HG02943 (cell line): ENCODE data around the gene AGBL4.

Experiments
- ATAC-seq: cut with Tn5 transposase; IDR thresholded peaks from one replicate; pipeline ENCODE4 v1.9.1; 2021; ENCODE audit warnings: mild to moderate bottlenecking, low read depth, moderate library complexity; ENCODE audit not compliant: unreplicated experiment

The AGBL4 gene

DNA sequence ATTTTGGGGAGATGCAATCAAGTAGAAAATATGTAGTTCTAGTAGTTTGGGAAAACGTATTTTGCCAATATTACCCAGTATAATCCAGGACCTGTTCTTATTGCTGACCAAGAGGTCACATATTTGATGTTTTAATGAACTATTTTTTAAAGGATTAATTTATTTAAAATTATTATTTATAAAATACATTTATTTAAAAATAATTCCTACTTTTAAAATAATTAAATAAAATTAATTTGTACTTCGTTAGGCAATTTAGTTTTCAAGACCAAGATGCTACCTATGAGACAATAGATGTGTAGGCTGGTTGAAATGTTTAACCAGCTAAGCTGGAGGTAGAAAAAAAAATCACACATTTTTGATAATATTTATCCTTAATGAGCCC is 1106.7 kb downstream of the AGBL4 start:
- no peak for ATAC-seq

DNA sequence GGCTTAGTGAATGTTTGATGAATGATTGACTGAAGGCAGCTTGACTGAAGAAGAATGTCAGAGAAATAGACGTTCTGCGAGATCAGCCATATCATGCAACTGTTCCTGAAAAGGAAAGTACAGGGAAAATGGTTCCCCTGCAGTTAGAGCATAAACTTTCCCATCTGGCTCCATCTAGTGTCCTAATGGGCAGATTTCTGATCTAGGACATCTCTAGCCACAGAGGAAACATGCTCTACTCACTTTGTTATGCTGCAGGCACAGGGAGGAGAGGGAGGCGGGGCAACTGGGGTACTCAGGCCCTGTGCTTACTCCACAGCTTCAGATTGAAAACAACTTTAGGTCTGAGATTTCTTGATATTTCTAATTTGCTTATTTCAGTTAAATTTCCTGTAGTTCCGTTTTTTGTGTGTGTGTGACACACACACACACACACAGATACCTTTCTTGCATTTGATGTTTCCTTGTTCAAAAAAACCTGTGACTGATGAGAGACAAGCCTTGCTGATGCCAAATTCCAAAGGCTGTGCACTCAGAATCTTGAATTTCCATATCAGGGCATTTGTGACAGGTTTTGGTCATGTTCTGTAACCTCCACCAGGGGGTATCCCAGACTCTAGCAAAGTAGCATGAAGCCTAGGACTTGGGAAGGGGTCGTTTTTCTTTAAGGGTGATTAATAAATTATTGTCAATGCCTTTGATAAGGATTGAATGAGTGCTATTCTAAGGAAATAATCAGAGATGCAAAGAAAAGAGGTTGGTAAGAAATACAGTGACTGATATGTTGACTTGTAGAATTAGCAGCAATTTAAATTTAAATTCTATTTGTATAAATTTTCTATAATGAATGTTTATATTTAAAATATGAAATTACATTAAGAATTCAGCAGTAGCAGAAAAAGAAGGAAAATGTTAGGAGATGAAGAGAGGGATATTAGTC is 1107.4 kb downstream of the AGBL4 start:
- ATAC-seq: no peak

DNA sequence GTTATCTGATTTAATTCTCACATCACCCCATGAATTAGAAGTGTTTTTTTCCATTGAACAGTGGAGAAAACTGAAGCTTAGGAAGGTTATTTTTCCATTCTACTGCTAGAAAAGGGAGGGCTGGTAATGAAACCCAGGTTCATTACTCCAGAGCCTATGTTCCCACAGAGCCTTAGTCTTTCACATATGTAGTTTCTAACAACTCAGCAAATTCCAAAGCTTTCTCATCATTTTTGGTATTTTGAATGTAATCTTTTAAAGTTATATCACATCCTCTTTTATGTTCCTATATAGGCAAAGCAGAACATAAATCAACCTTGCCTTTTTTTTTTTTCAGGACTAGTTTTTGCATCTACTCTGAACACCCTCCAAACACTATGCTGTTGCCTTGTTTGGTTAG is 1115.1 kb downstream of the AGBL4 start:
- ATAC-seq: no peak

DNA sequence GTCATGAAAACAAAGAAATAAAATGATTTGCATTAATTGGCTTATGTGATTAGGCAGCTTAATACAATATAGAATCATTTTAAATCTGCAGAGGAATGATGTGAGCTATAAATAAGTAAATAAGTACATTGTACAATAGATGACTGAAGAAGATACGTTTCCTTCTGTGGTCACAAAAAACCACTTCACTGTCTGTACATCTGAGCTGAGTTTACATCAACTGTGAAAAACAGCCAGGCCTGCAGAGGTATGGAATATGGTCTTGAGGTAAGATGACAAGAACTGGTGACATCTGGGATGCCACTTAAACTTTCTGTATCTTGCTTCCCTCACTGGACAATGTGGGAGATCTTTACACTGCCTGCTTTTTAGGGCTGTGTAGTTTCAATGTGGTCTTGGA is 1117.0 kb downstream of the AGBL4 start:
- ATAC-seq: no peak

DNA sequence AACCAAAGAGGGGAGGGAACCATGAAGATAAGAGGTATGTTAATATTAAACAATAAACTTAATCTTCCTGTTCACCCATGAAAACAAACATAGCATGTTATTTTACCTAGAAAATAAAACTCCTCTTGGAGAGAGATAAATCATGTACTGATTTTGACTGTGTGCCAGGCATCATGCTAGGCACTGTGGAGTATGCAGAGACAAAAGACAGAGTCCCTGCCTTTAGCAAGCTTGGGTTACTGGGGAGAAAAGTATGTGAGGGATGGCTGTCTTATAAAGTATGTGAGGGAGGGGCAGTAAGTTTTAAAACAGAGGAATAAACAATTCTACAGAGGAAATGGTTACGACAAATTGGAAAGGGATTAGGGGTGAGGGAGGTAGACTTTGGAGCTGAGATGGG is 1117.6 kb downstream of the AGBL4 start:
- no peak for ATAC-seq

DNA sequence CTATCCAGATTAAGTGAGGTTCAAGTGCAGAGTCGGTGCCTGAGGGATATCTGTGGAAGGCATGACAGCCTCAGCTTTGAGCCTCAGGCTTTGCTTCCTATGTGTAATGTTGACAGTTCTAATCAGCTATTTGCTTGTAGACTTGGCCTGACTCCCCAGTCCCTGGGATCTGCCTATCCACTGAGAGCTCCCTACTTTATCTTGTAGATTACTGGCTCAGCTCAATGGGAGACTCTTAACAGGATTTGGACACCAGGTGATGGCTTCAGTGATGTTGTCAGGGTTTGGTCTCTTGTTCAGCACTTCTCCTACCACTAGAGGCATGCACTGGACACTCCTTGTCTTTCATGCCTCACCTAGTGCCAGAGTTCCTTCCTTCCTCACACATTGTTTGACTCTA is 1120.5 kb downstream of the AGBL4 start:
- ATAC-seq: no peak

DNA sequence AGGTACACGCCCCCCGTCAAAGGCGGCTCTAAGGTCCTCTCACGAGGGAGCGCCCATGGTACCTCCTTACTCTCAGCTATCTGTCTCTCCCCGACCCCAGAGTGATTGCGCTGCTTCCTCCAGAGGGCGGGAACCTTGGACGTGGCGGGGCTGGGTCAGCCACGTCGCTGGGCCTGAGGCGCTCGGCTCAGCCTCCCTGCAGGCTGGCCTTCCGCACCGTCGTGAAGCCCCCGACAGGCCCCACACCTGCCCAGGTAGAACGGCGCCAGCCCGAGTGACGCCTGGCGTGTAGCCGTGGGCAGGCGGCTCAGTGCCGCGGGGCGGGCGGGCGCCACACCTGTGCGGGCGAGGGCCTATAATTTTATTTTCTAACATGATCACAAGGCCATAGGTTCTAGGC is 1124.9 kb downstream of the AGBL4 start:
- no peak for ATAC-seq

DNA sequence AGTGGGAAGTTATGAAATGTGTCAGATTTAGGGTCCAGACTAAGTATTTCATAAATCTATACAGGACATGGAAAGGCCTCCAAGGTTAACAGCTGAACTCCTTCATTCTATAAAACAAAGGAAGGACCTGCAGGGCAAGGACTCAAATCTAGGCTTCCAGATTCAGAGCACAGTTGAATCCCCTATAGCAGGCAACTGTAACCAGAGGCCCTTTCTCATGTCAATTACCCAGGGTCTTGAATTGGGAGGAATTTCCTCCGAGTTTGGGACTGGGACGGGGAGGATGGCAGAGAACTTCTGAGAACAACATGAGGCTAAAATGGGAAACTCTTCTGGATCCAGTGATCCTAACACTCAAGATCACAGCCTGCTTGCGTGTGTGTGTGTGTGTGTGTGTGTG is 1134.1 kb downstream of the AGBL4 start:
- ATAC-seq: no peak

DNA sequence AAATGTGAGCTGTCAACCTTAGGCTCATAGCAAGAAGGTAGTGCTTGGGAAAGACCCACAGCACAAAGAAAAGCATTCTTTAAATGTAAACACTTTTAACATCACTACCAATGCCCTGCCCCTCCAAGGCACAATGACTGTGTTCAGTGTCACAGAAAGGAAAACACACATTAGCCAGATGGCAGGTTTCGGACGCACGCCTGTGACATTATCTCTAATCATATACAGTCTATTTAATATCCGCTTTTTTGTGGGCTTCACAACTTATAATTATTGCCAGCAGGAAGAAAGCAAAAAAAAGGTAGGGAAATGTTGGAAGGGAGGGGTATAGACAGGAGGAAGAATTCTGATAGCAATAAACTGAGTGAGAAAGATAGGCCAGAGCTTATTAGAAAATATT is 1134.7 kb downstream of the AGBL4 start:
- ATAC-seq: no peak

DNA sequence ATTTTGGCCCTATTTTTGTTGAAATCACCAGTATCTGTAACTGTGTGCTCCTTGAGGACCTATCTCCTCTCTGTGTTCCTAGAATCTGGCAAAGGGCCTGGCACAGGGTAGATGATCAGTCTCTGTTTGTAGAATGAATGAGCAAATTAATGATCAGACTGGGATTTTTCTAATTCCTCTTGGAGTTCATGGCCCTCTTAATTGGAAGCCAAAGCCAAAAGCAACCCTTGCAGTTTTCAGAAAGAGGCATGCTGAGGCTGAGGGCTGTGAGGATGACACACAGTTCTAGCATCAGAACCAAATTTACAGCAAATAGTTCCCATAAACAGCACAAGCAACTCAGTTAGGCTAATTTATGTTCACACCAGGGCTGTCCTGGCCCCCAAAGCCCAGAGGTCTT is 1136.0 kb downstream of the AGBL4 start:
- ATAC-seq: no peak

DNA sequence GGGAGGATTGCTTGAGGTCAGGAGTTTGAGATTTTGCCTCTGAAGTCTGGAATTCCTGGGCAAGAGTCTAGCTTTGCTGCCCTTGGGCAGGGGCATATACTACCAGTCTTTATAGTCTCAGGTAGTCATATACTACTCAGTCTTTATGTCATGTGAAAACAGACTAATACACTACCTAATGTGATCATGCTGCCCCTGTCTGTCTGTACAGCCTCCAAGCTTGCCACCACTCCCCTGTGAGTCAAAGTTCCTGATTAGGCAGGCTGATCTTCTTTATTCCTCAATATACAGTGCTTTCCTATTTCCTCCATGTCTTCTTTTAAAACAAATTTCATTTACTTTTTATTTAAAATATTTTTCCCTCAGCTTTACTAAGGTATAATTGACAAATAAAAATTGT is 1141.7 kb downstream of the AGBL4 start:
- no peak for ATAC-seq

DNA sequence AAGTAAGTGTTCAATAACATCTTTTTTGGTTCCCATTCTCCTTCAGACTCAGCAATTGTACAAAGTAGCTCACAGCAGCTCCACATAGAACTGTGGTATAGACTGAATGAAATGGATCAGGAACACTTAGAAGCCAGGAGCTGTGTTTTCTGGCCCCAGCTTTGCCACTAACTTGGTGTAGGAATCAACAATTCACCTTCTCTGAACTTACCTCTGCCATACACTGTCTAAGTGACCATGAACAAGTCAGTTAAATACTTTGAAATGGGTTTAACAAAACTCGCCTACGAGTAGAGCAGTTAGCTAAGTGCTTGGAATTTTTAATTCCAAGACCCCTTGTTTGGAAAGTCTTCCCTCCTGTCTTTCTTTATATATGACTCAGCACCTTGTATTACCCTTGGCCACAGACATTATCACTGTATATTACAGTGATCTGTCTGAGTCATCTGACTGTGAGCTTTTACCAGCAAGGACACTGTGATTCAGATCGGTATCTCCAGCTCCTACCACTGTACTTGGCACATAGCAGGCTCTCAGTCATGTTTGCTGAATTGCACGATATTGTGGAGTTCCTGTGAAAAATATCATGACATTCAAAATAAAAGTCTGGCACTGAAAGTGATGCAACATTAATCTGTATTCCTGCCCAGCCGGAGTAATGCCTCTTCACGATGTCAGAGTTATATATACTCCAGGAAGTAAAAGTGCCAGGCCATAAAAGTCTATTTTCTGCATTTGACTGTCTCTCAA is 1145.4 kb downstream of the AGBL4 start:
- ATAC-seq: no peak

DNA sequence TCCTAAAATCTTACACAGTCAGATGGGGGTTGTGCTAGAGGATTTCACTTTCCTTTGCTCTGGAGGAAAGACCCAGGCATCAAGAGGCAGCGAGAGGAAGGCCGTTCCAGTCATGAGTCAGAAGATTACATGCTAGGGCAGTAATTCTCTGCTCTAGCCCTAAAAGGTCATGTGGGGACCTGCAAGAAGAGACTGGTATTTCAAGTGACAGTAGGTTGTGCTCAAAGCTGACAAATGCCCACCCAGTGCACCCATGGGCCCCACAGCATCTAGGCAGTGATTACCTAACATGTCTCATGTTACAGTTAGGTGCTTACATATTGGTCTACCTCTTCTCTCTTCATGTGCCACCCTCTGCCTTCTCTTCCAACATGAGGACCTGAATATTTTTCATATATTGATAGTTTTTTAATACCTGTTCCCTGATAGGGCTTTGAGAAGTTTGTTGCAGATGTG is 1147.4 kb downstream of the AGBL4 start:
- no peak for ATAC-seq

DNA sequence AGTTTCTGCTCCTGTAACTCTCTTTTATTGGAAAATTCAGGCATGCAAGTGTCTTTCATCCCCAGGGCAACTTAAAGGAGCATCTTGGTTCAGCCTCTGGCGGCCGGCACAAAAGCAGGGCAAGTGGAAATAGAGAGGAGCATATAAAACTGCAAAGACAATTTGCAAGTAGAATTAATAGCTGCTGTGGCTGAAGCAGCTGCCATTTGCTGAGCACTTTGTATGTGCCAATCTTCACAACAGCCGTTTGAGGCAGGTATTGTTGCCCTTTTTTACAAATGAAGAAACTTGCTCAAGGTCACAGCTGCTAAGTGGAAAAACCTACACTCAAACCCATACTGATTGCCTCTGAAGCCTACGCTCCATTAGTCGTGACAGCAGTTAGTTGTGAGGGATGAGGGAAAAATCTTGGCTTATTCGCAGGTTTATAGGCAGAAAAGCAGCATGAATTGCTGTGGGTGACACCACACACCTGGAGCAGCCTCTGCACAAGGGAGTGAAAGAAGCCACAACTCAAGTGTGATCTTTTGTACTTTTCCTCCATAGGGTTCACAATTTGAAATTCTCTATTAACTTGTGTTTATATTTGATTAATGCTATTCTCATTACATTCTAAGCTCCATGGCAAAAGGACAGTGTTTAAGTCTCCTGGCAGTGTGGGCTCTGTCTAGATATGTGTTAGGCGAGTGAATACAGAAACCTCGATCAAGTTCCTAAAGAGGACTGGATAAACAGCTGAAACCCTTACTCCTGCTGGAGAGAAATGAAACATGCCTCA is 1148.0 kb downstream of the AGBL4 start:
- no peak for ATAC-seq

DNA sequence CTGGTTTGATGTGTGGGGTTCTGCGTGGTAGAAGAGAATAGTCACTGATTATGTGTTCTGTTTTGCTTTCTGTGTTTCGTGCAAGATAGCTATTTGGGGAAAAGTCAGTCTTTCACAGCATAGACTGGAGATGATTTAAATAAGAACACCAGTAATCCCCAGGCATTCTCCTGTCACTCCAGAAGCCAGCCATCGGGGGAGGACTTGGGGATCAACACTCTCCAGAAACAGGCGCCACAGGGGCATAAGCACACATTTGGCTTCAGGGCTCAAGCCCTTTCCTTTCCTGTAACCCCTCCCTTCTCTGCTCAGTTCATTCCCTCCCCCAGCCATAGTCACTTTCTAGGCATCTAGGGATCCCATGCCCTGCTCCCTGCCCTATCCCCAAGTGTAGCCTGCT is 1149.8 kb downstream of the AGBL4 start:
- no peak for ATAC-seq

DNA sequence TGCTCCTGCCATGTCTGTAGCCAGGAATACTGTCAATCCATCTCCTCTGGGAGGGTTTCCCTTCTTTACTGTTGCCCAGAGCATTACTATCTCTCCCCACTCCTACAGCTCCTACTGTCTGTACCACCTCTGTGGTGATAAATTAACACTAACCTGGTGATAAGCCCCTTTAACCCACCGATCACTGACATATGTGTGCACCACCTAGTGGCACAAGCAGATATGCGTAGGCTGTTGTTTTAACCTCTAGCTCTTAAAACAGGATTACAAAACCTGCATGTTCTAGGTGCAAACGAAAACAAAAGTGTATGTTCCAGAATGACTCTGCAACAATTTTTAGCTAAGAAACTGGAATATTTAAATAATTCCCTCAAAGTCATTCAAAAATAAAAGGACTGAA is 1153.2 kb downstream of the AGBL4 start:
- no peak for ATAC-seq

DNA sequence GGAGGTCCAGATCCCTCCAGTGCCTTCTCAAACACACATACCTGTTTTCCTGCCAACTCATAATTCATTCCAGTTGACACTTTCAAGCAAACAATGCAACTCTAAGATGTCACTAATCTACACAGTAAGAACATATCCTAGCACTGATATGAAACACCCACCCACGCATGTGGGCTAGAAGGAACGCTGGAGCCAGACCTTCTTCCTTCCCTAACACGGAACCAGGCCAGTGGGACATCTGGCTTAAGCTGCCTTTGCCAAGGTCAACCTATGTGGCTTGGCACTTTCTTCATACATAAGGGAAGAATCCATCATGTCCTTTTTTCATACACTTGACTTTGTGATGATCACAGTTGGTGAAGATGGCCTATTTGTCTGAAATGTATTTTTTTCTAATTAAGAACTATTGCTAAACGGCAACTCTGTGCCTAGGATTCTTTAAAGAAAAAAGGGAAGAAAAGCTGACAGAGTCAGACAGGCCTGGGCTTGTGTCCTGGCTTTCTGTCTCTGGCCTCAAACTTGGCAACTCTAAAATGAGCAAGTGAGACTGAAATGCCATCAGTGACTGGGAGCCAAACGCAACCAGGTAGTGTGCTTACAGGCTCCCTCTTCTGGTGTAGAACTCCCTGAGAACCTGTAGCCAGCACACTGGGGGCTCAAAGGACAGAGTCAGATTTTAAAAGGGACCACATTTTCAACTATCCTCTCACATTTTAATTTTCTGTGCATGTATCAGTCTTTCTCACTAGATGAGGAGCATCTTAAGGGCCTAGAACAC is 1154.4 kb downstream of the AGBL4 start:
- ATAC-seq: no peak

DNA sequence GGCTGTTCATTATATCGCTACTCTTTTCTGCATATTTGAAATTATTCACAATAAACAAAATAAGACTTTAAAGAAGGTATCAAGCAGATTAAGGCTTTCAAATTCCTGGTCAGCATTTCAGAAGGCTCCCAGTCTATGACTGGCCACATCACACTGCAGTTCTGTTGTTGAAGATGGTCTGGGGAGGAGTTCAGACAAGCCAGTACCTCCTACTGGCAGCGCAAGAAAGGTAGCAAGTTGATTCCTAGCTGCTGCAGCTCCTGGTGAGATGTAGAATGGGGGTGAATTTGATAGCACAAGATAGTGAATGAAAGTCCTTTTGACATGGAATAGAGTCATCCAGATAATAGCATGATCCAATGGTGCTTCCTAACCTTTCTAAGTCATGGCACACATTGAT is 1158.8 kb downstream of the AGBL4 start:
- ATAC-seq: no peak

DNA sequence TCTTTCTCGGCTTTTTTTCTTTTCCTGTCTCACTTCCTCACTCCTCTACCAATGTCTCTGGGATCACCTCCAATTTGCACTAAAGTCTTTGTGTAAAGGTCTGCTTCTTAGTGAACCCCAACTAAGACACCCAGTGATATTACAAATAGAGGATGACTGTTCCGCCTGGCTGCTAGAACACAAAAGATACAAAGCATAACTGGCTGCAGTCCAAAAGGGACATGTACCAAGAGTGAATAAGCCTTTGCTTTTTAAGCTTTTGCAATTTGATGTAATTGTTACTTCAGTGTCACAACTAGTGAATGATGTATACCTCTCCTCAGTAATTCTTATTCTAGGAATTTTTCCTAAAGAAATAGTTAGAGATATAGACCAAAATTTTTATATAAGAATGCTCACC is 1164.3 kb downstream of the AGBL4 start:
- ATAC-seq: no peak

DNA sequence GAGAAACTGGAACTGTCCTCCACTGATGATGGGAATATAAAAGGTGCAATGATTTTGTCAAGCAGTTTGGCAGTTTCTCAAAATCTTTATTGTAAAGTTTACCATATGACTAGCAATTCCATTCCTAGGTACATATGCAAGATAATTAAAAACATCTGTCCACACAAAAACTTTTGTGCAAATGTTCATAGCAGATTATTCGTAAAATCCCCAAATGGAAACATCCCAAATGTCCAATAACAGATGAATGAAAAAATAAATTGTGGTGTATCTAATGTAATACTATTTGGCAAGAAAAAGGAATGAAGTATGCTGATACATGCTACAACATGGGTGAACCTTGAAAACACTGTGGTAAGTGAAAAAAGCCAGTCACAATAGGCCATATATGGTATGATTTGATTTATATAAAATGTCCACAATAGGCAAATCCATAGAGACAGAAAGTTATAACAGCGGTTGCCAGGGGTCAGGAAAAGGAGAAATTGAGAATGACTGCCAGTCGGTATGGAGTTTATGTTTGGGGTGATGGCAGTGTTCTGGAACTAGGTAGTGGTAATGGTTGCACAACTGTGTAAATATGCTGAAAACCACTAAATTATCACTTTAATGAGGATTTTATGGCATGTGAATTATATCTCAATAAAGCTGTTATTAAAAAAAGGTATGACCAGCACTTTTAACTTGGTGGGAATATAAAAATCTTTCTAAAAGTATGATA is 1165.4 kb downstream of the AGBL4 start:
- no peak for ATAC-seq
